GM19463 (cell line): ENCODE data around the gene NPRL2.
"Not testable (repeated sequence)": the region's sequence is repeated elsewhere in the genome, so short reads cannot be mapped to it uniquely, and the experiment has no call there.

Experiments
- ATAC-seq: cut with Tn5 transposase; IDR thresholded peaks from one replicate; pipeline ENCODE4 v1.9.1; 2021; ENCODE audit warnings: mild to moderate bottlenecking, moderate library complexity; ENCODE audit not compliant: unreplicated experiment

The NPRL2 gene

GRCh38 chr3:50314816-50315215 is 35.8 kb downstream of the NPRL2 start:
- no peak for ATAC-seq

DNA sequence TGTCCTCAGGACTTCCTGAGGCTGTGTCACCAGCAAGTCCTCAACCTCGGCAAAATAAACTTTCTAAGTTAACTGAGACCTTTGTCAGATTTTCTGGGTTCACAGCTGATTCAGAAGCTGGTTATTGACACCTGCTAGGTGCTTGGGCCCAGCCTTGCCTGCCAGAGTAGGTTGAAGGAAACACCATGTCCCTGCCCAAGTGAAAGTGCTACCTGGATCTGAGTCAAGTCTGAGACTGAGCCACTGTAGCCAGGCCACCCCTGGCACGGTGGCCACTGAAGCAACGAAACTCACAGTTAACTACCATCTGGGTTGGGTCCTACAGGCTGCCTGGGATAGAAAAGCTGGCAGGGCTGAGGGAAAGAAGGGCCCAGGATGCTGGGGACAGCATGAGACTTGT is 36.2 kb downstream of the NPRL2 start:
- ATAC-seq: no peak

DNA sequence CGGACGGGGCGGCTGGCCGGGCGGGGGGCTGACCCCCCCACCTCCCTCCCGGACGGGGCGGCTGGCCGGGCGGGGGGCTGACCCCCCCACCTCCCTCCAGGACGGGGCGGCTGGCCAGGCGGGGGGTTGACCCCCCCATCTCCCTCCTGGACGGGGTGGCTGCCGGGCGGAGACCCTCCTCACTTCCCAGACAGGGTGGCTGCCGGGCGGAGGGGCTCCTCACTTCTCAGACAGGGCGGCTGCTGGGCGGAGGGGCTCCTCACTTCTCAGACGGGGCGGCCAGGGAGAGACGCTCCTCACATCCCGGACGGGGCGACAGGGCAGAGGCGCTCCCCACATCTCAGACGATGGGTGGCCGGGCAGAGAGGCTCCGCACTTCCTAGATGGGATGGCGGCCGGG is 38.5 kb downstream of the NPRL2 start:
- not testable (repeated sequence) for ATAC-seq

DNA sequence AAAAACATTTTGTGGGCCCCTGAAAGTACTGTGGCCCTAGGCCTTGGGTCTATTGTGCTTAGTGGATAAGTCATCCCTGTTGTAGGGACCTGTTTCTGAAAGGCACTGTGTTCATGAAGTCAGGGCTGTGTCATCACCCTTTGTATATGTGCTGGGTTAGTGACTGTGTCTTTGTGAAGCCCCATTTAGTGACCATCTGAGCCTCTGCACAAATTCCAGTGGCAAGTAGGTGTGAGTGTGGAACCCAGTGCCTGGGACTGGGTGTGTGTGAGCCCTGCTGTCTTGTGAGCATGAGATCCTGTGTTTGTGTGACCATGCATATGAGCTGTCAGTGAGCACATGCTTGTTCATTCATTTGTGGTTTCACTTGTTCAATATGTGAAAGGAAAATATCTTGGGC is 46.0 kb downstream of the NPRL2 start:
- ATAC-seq: no peak

- no peak for ATAC-seq
These were observed 47.4 kb downstream of the NPRL2 start, which contains the start of gene HYAL1 for GRCh38 chr3:50303013-50303815. Gene HYAL1, minus strand, starts transcription at chr3:50303574. Its CDS starts 618 bp downstream, at chr3:50302956.

- ATAC-seq: no peak
These were observed 48.2 kb downstream of the NPRL2 start for GRCh38 chr3:50302095-50303012.

DNA sequence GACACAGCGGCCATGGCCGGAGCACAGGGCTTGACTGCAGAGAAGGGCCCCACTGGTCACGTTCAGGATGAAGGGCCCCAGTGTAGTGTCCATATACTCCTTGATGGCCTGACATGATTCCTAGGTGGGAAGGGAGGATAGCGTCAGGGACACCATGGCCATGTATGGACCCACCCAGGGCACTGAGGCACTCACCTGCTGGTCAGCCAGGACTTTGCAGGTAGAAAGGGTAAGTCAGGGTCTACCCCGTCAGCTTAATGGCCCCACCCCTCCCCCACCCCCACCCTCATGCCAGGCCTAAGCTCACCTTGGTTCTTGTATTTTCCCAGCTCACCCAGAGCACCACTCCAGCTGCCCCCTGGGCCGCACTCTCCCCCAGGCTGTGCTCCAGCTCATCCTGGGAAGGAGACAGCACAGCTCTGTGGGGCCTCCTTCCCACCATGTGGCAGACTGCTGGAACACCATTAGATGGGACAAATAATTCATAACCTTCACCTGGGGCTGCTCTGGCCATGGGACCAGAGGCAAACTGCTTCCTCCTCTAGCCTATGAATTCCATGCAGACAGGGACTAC is 49.8 kb downstream of the NPRL2 start:
- no peak for ATAC-seq

DNA sequence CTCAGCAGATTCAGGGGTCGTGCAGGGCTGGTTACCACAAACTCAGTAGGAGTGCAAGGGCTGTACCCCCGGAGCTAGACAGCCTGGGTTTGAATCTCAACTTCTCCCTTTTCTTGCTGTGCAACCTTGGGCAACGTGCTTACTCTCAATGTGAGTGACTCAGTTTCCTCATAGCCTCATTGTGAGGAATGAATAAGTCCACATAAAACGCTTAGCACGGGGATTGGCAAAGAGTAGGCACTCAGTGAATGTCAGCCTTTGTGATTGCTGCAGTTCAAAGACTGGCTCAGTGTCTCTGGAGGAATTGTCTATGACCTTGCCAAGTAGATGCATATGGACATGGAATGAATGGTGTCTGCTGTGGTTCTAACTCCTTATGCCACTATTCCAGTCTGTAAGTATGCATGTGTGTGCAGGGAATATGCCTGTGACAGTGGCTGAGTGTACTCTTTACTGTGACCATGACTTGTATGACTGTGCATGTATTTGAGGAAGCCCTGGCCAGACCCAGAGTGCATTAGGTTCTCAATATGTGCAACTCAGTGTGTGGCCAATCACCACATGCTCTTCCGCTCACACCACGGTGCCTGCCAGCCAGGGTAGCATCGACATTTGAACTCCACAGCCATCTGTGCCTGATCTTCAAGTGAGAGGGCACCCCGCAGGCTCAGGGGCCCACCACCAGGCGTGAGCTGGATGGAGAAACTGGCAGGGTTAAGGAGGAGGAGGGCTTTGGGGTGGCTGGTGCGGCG is 50.5 kb downstream of the NPRL2 start:
- ATAC-seq: no peak

DNA sequence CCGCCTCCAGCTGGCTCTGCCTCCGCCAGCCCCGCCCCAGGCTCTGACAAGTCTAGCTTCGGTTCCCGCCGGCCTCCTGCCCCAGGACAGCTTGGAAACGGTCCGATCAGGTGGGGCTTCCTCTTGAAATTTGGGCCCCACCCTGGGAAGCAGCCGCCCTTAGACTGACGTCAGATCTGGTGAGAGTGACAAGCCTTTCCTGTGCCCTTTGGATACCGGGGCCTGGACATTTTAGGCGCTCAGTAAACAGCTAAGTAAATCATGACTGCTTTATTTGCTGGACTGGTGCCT is 51.0 kb downstream of the NPRL2 start:
- ATAC-seq: no peak

DNA sequence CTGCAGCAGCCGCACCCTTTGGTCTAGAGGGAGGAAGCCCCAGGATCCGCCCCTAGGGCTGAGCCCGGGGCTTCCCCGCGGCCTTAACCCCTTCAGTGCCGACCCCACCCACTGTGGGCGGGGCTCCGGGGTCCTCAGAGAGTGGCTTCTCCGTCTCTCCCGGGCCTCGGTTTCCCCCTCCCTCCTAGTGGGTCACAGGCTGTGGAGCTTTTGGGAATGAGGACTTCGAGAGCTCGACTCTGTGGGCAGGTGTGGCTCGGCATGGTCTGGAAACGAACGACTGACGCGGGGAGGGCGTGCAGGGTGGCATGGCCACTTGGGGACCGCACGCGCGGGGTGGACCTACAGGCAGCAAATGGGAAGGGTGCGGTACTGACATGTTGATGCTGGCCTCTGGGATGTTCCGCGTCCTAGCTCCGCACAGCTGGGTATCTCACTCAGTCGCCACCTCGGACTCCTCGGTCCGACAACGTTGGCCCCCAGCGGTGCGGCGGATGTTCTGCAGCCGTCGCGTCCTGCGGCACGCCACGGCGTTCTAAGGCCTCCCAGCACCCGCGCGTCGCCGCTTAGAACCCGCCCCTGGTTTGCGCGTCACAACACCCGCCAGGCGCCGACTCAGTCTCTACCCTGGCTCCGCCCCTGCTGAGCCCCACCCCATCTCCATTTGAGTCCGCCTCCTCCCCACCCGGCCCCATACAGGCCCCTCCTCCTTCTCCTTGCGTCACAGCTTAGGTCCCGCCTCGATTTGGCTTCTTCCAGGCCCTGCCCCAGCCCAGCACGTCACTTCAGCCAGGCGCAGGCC is 51.5 kb downstream of the NPRL2 start, which contains the start of the genes HYAL3 and NAA80:
Gene HYAL3 (minus strand): TSS at position 570 of the 802 bp plus-strand sequence. CDS start 3,803 bp downstream, outside the sequence.
Gene NAA80 (minus strand): TSS at position 570 of the 802 bp plus-strand sequence. CDS start 1,942 bp downstream, outside the sequence.
- peak; percentile 85 for ATAC-seq

DNA sequence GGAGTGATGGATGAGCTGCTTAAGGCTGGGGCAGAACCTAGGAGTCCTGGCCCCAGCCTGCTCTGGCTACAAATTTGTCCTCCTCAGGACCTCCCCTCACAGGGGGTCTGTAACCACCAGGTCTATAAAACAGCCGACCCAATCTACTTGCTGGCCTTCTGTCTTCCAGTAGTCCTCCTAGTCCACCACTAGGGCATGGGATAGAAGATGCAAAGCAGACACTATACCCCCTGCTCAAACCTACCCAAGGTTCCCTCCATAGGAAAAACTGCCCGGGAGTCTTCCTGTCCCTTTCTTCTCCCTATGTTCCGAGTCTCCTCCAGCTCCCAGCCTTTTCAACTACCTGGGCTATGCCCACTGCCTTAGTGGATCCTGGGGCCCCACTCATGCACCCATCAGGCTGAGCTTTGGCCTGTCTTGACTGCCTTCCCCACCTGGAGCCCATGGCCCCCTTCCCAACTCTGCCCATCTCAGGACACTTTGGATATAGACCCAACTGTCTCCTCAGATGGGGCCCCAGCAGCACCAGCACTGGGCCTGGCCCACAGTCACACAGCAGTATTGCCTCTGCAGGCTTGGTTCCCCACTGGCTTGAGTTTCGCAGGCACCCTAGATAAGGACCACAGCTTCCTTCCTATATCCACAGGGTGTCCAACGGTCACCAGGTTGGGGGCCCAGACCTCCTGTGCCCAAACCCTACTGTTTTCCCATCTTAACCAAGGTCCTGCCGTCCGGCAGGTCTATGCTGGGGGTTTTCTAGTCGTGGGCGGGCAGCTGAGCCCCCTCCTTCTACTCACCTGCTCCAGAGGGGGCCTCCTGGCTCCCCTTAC is 52.5 kb downstream of the NPRL2 start:
- no peak for ATAC-seq

DNA sequence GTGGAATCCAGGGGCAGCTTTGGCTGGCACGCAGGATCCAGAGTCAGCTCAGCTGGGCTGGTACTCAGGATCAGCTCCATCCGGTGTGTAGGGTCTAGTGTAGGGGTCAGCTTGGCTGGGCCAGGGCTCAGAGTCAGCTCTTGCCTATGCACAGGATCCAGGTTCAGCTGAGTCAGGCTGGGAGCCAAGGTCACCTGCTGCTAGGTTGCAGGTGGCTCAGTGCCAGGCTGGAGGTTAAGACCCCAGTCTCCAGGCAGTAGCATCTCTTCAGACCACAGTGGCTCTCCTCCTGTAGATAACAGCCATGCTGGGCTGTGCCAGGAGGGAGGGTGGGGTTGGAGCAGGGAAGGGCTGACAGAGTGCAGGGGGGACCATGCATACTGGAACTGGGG is 53.2 kb downstream of the NPRL2 start:
- ATAC-seq: no peak
